Mesenteric fat pad (tissue), 1 donor: Measurements from ENCODE around the gene FLNB. TPM values are rescaled to one million over a fixed set of nuclear protein-coding genes. Genes with fewer than 3 reads are reported as not detected.
"Not testable (repeated sequence)": the region's sequence is repeated elsewhere in the genome, so short reads cannot be mapped to it uniquely, and the experiment has no call there.

Experiments
- DNase-seq: peaks from one replicate; pipeline ENCODE4 v3.0.0-alpha.2; 2020; ENCODE audit warnings: low spot score
- total RNA-seq: library from RNA; stranded (reverse); fragmentation: NEBNext Ultra II Directional; extraction: Animal tissue kit (Norgen Biotek cat#: 25700); gene quantifications from one replicate; pipeline ENCODE4 v1.2.1, GENCODE V29; 2021
- donor health status: DM: yes; HTN: yes; CAD: no.

The FLNB gene
- total RNA-seq, 1 donor from 2014 or later: 96.3 TPM

GRCh38 chr3:58198362-58198761 lies 190.1 kb downstream of the FLNB start:
- DNase-seq: no peak

GRCh38 chr3:58198804-58199203 lies 190.6 kb downstream of the FLNB start:
- DNase-seq: no peak

GRCh38 chr3:58200121-58200709 lies 192.0 kb downstream of the FLNB start:
- no peak for DNase-seq

GRCh38 chr3:58200846-58201355 lies 192.7 kb downstream of the FLNB start:
- DNase-seq: no peak

- DNase-seq: not testable (repeated sequence)
Measured at GRCh38 chr3:58201451-58201850, 193.2 kb downstream of the FLNB start.

GRCh38 chr3:58202917-58203360 lies 194.7 kb downstream of the FLNB start:
- no peak for DNase-seq

GRCh38 chr3:58203541-58203940 lies 195.3 kb downstream of the FLNB start:
- no peak for DNase-seq

GRCh38 chr3:58204720-58205119 lies 196.5 kb downstream of the FLNB start:
- DNase-seq: no peak

GRCh38 chr3:58205981-58206380 lies 197.8 kb downstream of the FLNB start:
- no peak for DNase-seq

- no peak for DNase-seq
Measured at GRCh38 chr3:58206406-58207011, 198.3 kb downstream of the FLNB start.

GRCh38 chr3:58207954-58208353 lies 199.7 kb downstream of the FLNB start:
- no peak for DNase-seq

GRCh38 chr3:58209933-58210332 lies 201.7 kb downstream of the FLNB start:
- no peak for DNase-seq

GRCh38 chr3:58210761-58211460 lies 202.7 kb downstream of the FLNB start, which contains the start of gene DNASE1L3:
Gene DNASE1L3, minus strand, starts transcription at chr3:58210972. Its CDS starts 66 bp downstream, at chr3:58210906.
- no peak for DNase-seq

- no peak for DNase-seq
Measured at GRCh38 chr3:58214484-58215316, 206.5 kb downstream of the FLNB start.

- no peak for DNase-seq
Measured at GRCh38 chr3:58215317-58216025, 207.2 kb downstream of the FLNB start.

- DNase-seq: no peak
Measured at GRCh38 chr3:58216496-58217195, 208.4 kb downstream of the FLNB start.

GRCh38 chr3:58217209-58217811 lies 209.1 kb downstream of the FLNB start:
- no peak for DNase-seq

GRCh38 chr3:58218904-58219303 lies 210.7 kb downstream of the FLNB start:
- no peak for DNase-seq
